ENCODE data around the gene RPL35. TPM values are rescaled to one million over a fixed set of nuclear protein-coding genes. Genes with fewer than 3 reads are reported as not detected.

RPL35 gene
- total RNA-seq, 1 donor = 1,727 TPM

- no peak for TF ChIP-seq CTCF (IDR thresholded peaks at IDR 0.05; ENCODE audit: insufficient read depth, low read depth, low read length)
- no peak for DNase-seq (ENCODE audit: low read depth)
- no peak overlapping the region for H3K4me3 ChIP-seq (ENCODE audit: low read depth, low read length)
These were observed 32.4 kb upstream of the RPL35 start for GRCh38 chr9:124894035-124894740.

GRCh38 chr9:124890179-124890578, 28.4 kb upstream of the RPL35 start:
- no peak overlapping the region for H3K4me3 ChIP-seq (ENCODE audit: low read depth, low read length)
- DNase-seq (ENCODE audit: low read depth) = no peak
- no peak for TF ChIP-seq CTCF (IDR thresholded peaks at IDR 0.05; ENCODE audit: insufficient read depth, low read depth, low read length)

GRCh38 chr9:124889006-124889405, 27.2 kb upstream of the RPL35 start:
- H3K4me3 ChIP-seq (ENCODE audit: low read depth, low read length) = no peak overlapping the region
- no peak for TF ChIP-seq CTCF (IDR thresholded peaks at IDR 0.05; ENCODE audit: insufficient read depth, low read depth, low read length)
- DNase-seq (ENCODE audit: low read depth) = no peak

GRCh38 chr9:124887832-124888231, 26.1 kb upstream of the RPL35 start:
- TF ChIP-seq CTCF (IDR thresholded peaks at IDR 0.05; ENCODE audit: insufficient read depth, low read depth, low read length) = no peak
- no peak overlapping the region for H3K4me3 ChIP-seq (ENCODE audit: low read depth, low read length)
- no peak for DNase-seq (ENCODE audit: low read depth)

GRCh38 chr9:124886866-124887492, 25.2 kb upstream of the RPL35 start:
- DNase-seq (ENCODE audit: low read depth) = no peak
- TF ChIP-seq CTCF (IDR thresholded peaks at IDR 0.05; ENCODE audit: insufficient read depth, low read depth, low read length) = no peak
- H3K4me3 ChIP-seq (ENCODE audit: low read depth, low read length) = no peak overlapping the region

- no peak for TF ChIP-seq CTCF (IDR thresholded peaks at IDR 0.05; ENCODE audit: insufficient read depth, low read depth, low read length)
- no peak for DNase-seq (ENCODE audit: low read depth)
- H3K4me3 ChIP-seq (ENCODE audit: low read depth, low read length) = no peak overlapping the region
These were observed 24.7 kb upstream of the RPL35 start for GRCh38 chr9:124886461-124886860.
